Activated naive CD4-positive, alpha-beta T cell treated with anti-CD3 and anti-CD28 coated beads, Interleukin-2, amount 50 U/mL, for 72 hours (primary cell): ENCODE data around the gene VWA3A. TPM values are rescaled to one million over a fixed set of nuclear protein-coding genes. Genes with fewer than 3 reads are reported as not detected.
"Not testable (repeated sequence)": the region's sequence is repeated elsewhere in the genome, so short reads cannot be mapped to it uniquely, and the experiment has no call there.

Source experiments
- ATAC-seq, 2 donors: fragments of 150-1000 bp; cut with Tn5 transposase; 2 replicates each; pipeline ENCODE4 v1.10.0; 2021; ENCODE audit warnings: mild to moderate bottlenecking in 2 of 2, moderate library complexity in 2 of 2
- DNase-seq, 2 donors: peaks; one replicate each; pipeline ENCODE4 v3.0.0; 2021 to 2022; ENCODE audit warnings: low spot score in 2 of 2
- H3K27ac Mint-ChIP-seq, 2 donors: one replicate each; pipeline ENCODE4 v1.8.0; 2022; ENCODE audit warnings: mild to moderate bottlenecking in 2 of 2, mixed read lengths in 2 of 2
- H3K36me3 Mint-ChIP-seq, 2 donors: one replicate each; pipeline ENCODE4 v1.8.0; 2022; ENCODE audit warnings: mixed read lengths in 2 of 2
- H3K9me3 Mint-ChIP-seq, 2 donors: one replicate each; pipeline ENCODE4 v1.8.0; 2022; ENCODE audit warnings: mixed read lengths in 2 of 2
- total RNA-seq, 2 donors: library from RNA; stranded (reverse); gene quantifications; one replicate each; pipeline ENCODE4 v1.2.3, GENCODE V29; 2022

VWA3A gene
- total RNA-seq, 2 donors from 2014 or later: 0.11 to 0.23 TPM

- no peaks in the 10 kb centered on the region for H3K9me3 Mint-ChIP-seq
- ATAC-seq (no peak), DNase-seq (no peak)
- H3K36me3 Mint-ChIP-seq: no peaks in the 10 kb centered on the region
- H3K27ac Mint-ChIP-seq: no peak overlapping the region
Observed at GRCh38 chr16:22186517-22186916, 94.2 kb downstream of the VWA3A start.

GRCh38 chr16:22188267-22188594, 95.9 kb downstream of the VWA3A start:
- no peaks in the 10 kb centered on the region for H3K36me3 Mint-ChIP-seq
- no peak for DNase-seq
- peak overlapping the region; percentile 81 to 99 for H3K27ac Mint-ChIP-seq
- ATAC-seq: no peak
- H3K9me3 Mint-ChIP-seq: no peaks in the 10 kb centered on the region

- peaks cover 5 to 6% of the 10 kb centered on the region in 2 donors for H3K9me3 Mint-ChIP-seq
- ATAC-seq (no peak), DNase-seq (peak; percentile 57 to 68)
- peaks cover 0 to 4% of the 10 kb centered on the region in 2 donors for H3K36me3 Mint-ChIP-seq
- H3K27ac Mint-ChIP-seq: peak overlapping the region; percentile 96 to 99
Observed at GRCh38 chr16:22188595-22189442, 96.5 kb downstream of the VWA3A start.

- peaks cover 0 to 5% of the 10 kb centered on the region in 2 donors for H3K36me3 Mint-ChIP-seq
- DNase-seq (peak; percentile 33 to 62), ATAC-seq (no peak)
Observed at GRCh38 chr16:22189473-22190080, 97.2 kb downstream of the VWA3A start.

GRCh38 chr16:22190081-22190775, 97.9 kb downstream of the VWA3A start:
- ATAC-seq (peak; percentile 62 to 75), DNase-seq (peak; percentile 99)
- peaks cover 11 to 13% of the 10 kb centered on the region in 2 donors for H3K9me3 Mint-ChIP-seq
- H3K27ac Mint-ChIP-seq: peak overlapping the region; percentile 96 to 99
- H3K36me3 Mint-ChIP-seq: peaks cover 0 to 11% of the 10 kb centered on the region in 2 donors

More at GRCh38 chr16:22189473-22190080, 97.2 kb downstream of the VWA3A start:
- peak overlapping the region; percentile 96 to 99 for H3K27ac Mint-ChIP-seq
- peaks cover 8 to 10% of the 10 kb centered on the region in 2 donors for H3K9me3 Mint-ChIP-seq

- H3K36me3 Mint-ChIP-seq: peaks cover 0 to 11% of the 10 kb centered on the region in 2 donors
- ATAC-seq: peak; percentile 61 to 72
- peak overlapping the region; percentile 98 to 99 for H3K27ac Mint-ChIP-seq
- H3K9me3 Mint-ChIP-seq: peaks cover 11 to 13% of the 10 kb centered on the region in 2 donors
- peak; percentile 93 to 97 for DNase-seq
Observed at GRCh38 chr16:22190776-22191531, 98.6 kb downstream of the VWA3A start.

GRCh38 chr16:22191532-22192260, 99.4 kb downstream of the VWA3A start:
- peaks cover 11 to 13% of the 10 kb centered on the region in 2 donors for H3K9me3 Mint-ChIP-seq
- ATAC-seq (no peak), DNase-seq (peak in 1 of 2 donors; percentile 37)
- peaks cover 0 to 11% of the 10 kb centered on the region in 2 donors for H3K36me3 Mint-ChIP-seq
- H3K27ac Mint-ChIP-seq: peak overlapping the region; percentile 98 to 99

- Mint-ChIP-seq H3K27ac (peak overlapping the region; percentile 96 to 99), H3K9me3 (peaks cover 11 to 13% of the 10 kb centered on the region in 2 donors), H3K36me3 (peaks cover 0 to 11% of the 10 kb centered on the region in 2 donors)
- ATAC-seq (peak in 1 of 2 donors; percentile 45), DNase-seq (peak; percentile 66 to 91)
Observed at GRCh38 chr16:22192261-22193062, 100.1 kb downstream of the VWA3A start.

- peak overlapping the region in 1 of 2 donors; percentile 99 for H3K27ac Mint-ChIP-seq
- DNase-seq: no peak
- H3K36me3 Mint-ChIP-seq: peaks cover 0 to 11% of the 10 kb centered on the region in 2 donors
Observed at GRCh38 chr16:22193063-22193411, 100.7 kb downstream of the VWA3A start.

GRCh38 chr16:22194707-22195444, 102.5 kb downstream of the VWA3A start:
- H3K9me3 Mint-ChIP-seq: peaks cover 11 to 13% of the 10 kb centered on the region in 2 donors
- DNase-seq (no peak), ATAC-seq (no peak)
- peak overlapping the region; percentile 98 to 100 for H3K27ac Mint-ChIP-seq
- peaks cover 0 to 11% of the 10 kb centered on the region in 2 donors for H3K36me3 Mint-ChIP-seq

More at GRCh38 chr16:22193063-22193411, 100.7 kb downstream of the VWA3A start:
- no peak for ATAC-seq
- H3K9me3 Mint-ChIP-seq: peaks cover 11 to 13% of the 10 kb centered on the region in 2 donors

GRCh38 chr16:22195445-22195694, 103.0 kb downstream of the VWA3A start:
- peaks cover 11 to 13% of the 10 kb centered on the region in 2 donors for H3K9me3 Mint-ChIP-seq
- H3K27ac Mint-ChIP-seq: peak overlapping the region; percentile 98 to 100
- DNase-seq (no peak), ATAC-seq (no peak)
- peaks cover 0 to 11% of the 10 kb centered on the region in 2 donors for H3K36me3 Mint-ChIP-seq

- Mint-ChIP-seq H3K9me3 (peaks cover 11 to 13% of the 10 kb centered on the region in 2 donors), H3K27ac (peak overlapping the region; percentile 98 to 100), H3K36me3 (peaks cover 0 to 11% of the 10 kb centered on the region in 2 donors)
- ATAC-seq: peak; percentile 19 to 46
- DNase-seq: peak; percentile 86 to 94
Observed at GRCh38 chr16:22195695-22196558, 103.6 kb downstream of the VWA3A start.

- Mint-ChIP-seq H3K9me3 (peaks cover 11 to 13% of the 10 kb centered on the region in 2 donors), H3K36me3 (peaks cover 0 to 11% of the 10 kb centered on the region in 2 donors)
- DNase-seq, H3K27ac Mint-ChIP-seq, ATAC-seq: not testable (repeated sequence)
Observed at GRCh38 chr16:22196559-22197168, 104.3 kb downstream of the VWA3A start.
